ENCODE measurements around the gene COL23A1.

DNA sequence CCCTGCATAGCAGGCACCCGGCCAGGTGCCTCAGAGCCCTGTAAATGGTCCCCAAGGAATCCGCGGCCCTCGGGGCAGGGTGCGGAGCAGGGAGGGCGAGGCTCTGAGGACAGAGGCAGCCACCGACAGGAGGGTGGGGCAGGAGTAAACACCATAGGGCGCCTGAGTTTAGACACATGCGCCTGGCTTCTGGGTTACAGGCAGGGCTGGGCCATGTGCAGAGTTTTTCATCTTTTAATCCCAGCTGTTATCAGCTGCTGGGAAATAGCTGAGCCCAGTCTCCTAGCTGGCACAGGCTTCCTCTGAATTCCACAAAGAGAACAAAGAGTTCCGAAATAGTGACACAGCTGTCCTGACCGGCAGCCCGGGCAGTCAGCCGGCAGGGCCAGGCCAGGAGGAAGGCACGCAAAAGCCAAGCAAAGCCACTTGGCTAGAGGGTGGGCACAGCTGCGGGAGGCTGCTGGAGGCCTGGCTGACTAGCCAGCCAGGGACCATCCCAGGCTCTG is 258.6 kb downstream of the COL23A1 start:
- TF ChIP-seq POLR2AphosphoS5 (IDR thresholded peaks at IDR 0.05) (peak; percentile 89), EP300 (IDR thresholded peaks at IDR 0.05) (no peak), POLR2A (IDR thresholded peaks at IDR 0.05) (no peak)
- TF ChIP-seq, protein P1, sequence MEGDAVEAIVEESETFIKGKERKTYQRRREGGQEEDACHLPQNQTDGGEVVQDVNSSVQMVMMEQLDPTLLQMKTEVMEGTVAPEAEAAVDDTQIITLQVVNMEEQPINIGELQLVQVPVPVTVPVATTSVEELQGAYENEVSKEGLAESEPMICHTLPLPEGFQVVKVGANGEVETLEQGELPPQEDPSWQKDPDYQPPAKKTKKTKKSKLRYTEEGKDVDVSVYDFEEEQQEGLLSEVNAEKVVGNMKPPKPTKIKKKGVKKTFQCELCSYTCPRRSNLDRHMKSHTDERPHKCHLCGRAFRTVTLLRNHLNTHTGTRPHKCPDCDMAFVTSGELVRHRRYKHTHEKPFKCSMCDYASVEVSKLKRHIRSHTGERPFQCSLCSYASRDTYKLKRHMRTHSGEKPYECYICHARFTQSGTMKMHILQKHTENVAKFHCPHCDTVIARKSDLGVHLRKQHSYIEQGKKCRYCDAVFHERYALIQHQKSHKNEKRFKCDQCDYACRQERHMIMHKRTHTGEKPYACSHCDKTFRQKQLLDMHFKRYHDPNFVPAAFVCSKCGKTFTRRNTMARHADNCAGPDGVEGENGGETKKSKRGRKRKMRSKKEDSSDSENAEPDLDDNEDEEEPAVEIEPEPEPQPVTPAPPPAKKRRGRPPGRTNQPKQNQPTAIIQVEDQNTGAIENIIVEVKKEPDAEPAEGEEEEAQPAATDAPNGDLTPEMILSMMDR (IDR thresholded peaks at IDR 0.05): no peak

All from gastroesophageal sphincter (tissue), 3 donors.